HEK293 (cell line): ENCODE measurements around the gene SEZ6L.

Experiments used
- GFI1B ChIP-seq: fragments of 450-650 bp; formaldehyde crosslinking; IDR thresholded peaks from 2 replicates; pipeline ENCODE4 v1.5.1; 2016; ENCODE audit warnings: missing biosample characterization, missing genetic modification characterization
- GLIS1 ChIP-seq: fragments of 450-650 bp; formaldehyde crosslinking; IDR thresholded peaks from 2 replicates; pipeline ENCODE4 v1.5.1; 2016; ENCODE audit warnings: missing biosample characterization, missing genetic modification characterization
- HIC1 ChIP-seq: fragments of 450-650 bp; formaldehyde crosslinking; IDR thresholded peaks from 2 replicates; pipeline ENCODE4 v1.5.1; 2016; ENCODE audit warnings: missing biosample characterization, missing genetic modification characterization
- KLF17 ChIP-seq: fragments of 450-650 bp; formaldehyde crosslinking; IDR thresholded peaks from 2 replicates; pipeline ENCODE4 v1.5.1; 2016; ENCODE audit warnings: missing biosample characterization, missing genetic modification characterization
- KLF9 ChIP-seq: fragments of 450-650 bp; formaldehyde crosslinking; IDR thresholded peaks from 2 replicates; pipeline ENCODE4 v1.5.1; 2016; ENCODE audit warnings: missing biosample characterization, missing genetic modification characterization, low read depth
- PRDM1 ChIP-seq: fragments of 450-650 bp; formaldehyde crosslinking; IDR thresholded peaks from 2 replicates; pipeline ENCODE4; 2016; ENCODE audit warnings: missing biosample characterization, missing genetic modification characterization
- PRDM4 ChIP-seq: fragments of 450-650 bp; formaldehyde crosslinking; IDR thresholded peaks from 2 replicates; pipeline ENCODE4 v1.5.1; 2017; ENCODE audit warnings: missing biosample characterization, missing genetic modification characterization
- ZBTB1 ChIP-seq: fragments of 450-650 bp; formaldehyde crosslinking; IDR thresholded peaks from 2 replicates; pipeline ENCODE4 v1.5.1; 2016; ENCODE audit warnings: missing biosample characterization, missing genetic modification characterization
- ZBTB17 ChIP-seq: fragments of 450-650 bp; formaldehyde crosslinking; IDR thresholded peaks from 2 replicates; pipeline ENCODE4 v1.5.1; 2016; ENCODE audit warnings: missing biosample characterization, missing genetic modification characterization
- ZBTB44 ChIP-seq: fragments of 450-650 bp; IDR thresholded peaks from 2 replicates; pipeline ENCODE4 v1.5.1; 2018; ENCODE audit warnings: missing biosample characterization, mild to moderate bottlenecking, missing genetic modification characterization
- ZNF10 ChIP-seq: fragments of 450-650 bp; formaldehyde crosslinking; IDR thresholded peaks from 2 replicates; pipeline ENCODE4 v1.5.1; 2017; ENCODE audit warnings: missing biosample characterization, missing genetic modification characterization
- ZNF133 ChIP-seq: fragments of 450-650 bp; formaldehyde crosslinking; IDR thresholded peaks from 2 replicates; pipeline ENCODE4 v1.5.1; 2016; ENCODE audit warnings: missing biosample characterization, missing genetic modification characterization
- ZNF169 ChIP-seq: fragments of 450-650 bp; formaldehyde crosslinking; IDR thresholded peaks from 2 replicates; pipeline ENCODE4 v1.5.1; 2016; ENCODE audit warnings: missing biosample characterization, missing genetic modification characterization
- ZNF23 ChIP-seq: fragments of 450-650 bp; formaldehyde crosslinking; IDR thresholded peaks from 2 replicates; pipeline ENCODE4 v1.5.1; 2016; ENCODE audit warnings: missing biosample characterization, missing genetic modification characterization, borderline replicate concordance
- ZNF26 ChIP-seq: fragments of 450-650 bp; formaldehyde crosslinking; IDR thresholded peaks from 2 replicates; pipeline ENCODE4 v1.5.1; 2016; ENCODE audit warnings: missing biosample characterization, missing genetic modification characterization
- ZNF335 ChIP-seq: fragments of 450-650 bp; formaldehyde crosslinking; conservative IDR thresholded peaks from 2 replicates; pipeline ENCODE4 v1.5.1; 2016; ENCODE audit warnings: missing biosample characterization, missing genetic modification characterization
- ZNF366 ChIP-seq: fragments of 450-650 bp; formaldehyde crosslinking; conservative IDR thresholded peaks from 2 replicates; pipeline ENCODE4 v1.5.1; 2016; ENCODE audit warnings: missing biosample characterization, missing genetic modification characterization
- ZNF549 ChIP-seq: fragments of 450-650 bp; IDR thresholded peaks from 2 replicates; pipeline ENCODE4 v1.5.1; 2018; ENCODE audit warnings: missing biosample characterization, missing genetic modification characterization, mild to moderate bottlenecking, inconsistent platforms, moderate library complexity
- ZNF600 ChIP-seq: fragments of 450-650 bp; formaldehyde crosslinking; IDR thresholded peaks from 2 replicates; pipeline ENCODE4 v1.5.1; 2016; ENCODE audit warnings: missing biosample characterization, missing genetic modification characterization
- TF ChIP-seq, protein P1 (sequence below): fragments of 450-650 bp; formaldehyde crosslinking; IDR thresholded peaks from 2 replicates; pipeline ENCODE4 v1.5.0; 2017; ENCODE audit warnings: missing biosample characterization, missing genetic modification characterization, borderline replicate concordance
- TF ChIP-seq, protein P2 (sequence below): fragments of 450-650 bp; formaldehyde crosslinking; IDR thresholded peaks from 2 replicates; pipeline ENCODE4 v1.5.1; 2017; ENCODE audit warnings: missing biosample characterization, missing genetic modification characterization

The SEZ6L gene

GRCh38 chr22:26416670-26417276 lies 247.5 kb downstream of the SEZ6L start (continued):
- TF ChIP-seq ZBTB44 (tag by site-specific recombination) (peak; percentile 70), ZNF366 (tag by site-specific recombination) (no peak), GFI1B (tag by site-specific recombination) (no peak), ZBTB17 (tag by site-specific recombination) (peak; percentile 51), ZNF133 (tag by site-specific recombination) (no peak), PRDM1 (tag by site-specific recombination) (peak; percentile 66), KLF17 (tag by site-specific recombination) (no peak), ZNF23 (tag by site-specific recombination) (no peak), ZBTB1 (tag by site-specific recombination) (no peak), ZNF26 (tag by site-specific recombination) (no peak), ZNF169 (tag by site-specific recombination) (no peak), ZNF600 (tag by site-specific recombination) (peak; percentile 64), ZNF10 (no peak), ZNF549 (tag by site-specific recombination) (no peak), PRDM4 (tag by site-specific recombination) (no peak), KLF9 (tag by site-specific recombination) (no peak), ZNF335 (tag by site-specific recombination) (peak; percentile 44; the same call in 1 of the 2 replicates), HIC1 (tag by site-specific recombination) (0 out of 2 replicates have a peak, but pooled peaks have one; percentile 26), GLIS1 (tag by site-specific recombination) (0 out of 2 replicates have a peak, but pooled peaks have one; percentile 10)
- TF ChIP-seq, protein P1, sequence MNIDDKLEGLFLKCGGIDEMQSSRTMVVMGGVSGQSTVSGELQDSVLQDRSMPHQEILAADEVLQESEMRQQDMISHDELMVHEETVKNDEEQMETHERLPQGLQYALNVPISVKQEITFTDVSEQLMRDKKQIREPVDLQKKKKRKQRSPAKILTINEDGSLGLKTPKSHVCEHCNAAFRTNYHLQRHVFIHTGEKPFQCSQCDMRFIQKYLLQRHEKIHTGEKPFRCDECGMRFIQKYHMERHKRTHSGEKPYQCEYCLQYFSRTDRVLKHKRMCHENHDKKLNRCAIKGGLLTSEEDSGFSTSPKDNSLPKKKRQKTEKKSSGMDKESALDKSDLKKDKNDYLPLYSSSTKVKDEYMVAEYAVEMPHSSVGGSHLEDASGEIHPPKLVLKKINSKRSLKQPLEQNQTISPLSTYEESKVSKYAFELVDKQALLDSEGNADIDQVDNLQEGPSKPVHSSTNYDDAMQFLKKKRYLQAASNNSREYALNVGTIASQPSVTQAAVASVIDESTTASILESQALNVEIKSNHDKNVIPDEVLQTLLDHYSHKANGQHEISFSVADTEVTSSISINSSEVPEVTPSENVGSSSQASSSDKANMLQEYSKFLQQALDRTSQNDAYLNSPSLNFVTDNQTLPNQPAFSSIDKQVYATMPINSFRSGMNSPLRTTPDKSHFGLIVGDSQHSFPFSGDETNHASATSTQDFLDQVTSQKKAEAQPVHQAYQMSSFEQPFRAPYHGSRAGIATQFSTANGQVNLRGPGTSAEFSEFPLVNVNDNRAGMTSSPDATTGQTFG = no peak
- TF ChIP-seq, protein P2, sequence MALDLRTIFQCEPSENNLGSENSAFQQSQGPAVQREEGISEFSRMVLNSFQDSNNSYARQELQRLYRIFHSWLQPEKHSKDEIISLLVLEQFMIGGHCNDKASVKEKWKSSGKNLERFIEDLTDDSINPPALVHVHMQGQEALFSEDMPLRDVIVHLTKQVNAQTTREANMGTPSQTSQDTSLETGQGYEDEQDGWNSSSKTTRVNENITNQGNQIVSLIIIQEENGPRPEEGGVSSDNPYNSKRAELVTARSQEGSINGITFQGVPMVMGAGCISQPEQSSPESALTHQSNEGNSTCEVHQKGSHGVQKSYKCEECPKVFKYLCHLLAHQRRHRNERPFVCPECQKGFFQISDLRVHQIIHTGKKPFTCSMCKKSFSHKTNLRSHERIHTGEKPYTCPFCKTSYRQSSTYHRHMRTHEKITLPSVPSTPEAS (tag by site-specific recombination) = no peak
